HG02981 (cell line): ENCODE data around the gene NAA40.

Source experiments
- ATAC-seq: cut with Tn5 transposase; IDR thresholded peaks from one replicate; pipeline ENCODE4 v1.9.1; 2021; ENCODE audit warnings: mild to moderate bottlenecking, moderate library complexity; ENCODE audit not compliant: unreplicated experiment

The NAA40 gene

DNA sequence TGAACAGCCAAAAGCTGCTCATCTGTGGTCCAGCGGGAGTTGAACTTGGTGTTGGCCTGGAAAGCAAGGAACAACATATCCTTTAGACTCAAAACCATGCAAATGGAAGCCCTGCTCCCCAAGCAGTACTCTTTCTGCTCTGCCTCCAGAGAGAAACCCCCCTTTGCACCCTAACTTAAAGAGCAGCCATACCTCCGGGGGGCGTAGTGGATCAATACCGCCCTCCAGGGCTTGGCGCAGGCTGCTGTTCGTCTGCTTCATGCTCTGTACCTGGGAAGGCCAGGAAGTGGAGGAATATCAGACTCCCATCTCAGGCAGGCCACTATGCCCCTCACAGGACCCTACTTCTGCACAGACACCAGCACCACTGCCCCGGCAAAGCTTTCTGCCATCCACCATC, 26.1 kb upstream of the NAA40 start:
- no peak for ATAC-seq

DNA sequence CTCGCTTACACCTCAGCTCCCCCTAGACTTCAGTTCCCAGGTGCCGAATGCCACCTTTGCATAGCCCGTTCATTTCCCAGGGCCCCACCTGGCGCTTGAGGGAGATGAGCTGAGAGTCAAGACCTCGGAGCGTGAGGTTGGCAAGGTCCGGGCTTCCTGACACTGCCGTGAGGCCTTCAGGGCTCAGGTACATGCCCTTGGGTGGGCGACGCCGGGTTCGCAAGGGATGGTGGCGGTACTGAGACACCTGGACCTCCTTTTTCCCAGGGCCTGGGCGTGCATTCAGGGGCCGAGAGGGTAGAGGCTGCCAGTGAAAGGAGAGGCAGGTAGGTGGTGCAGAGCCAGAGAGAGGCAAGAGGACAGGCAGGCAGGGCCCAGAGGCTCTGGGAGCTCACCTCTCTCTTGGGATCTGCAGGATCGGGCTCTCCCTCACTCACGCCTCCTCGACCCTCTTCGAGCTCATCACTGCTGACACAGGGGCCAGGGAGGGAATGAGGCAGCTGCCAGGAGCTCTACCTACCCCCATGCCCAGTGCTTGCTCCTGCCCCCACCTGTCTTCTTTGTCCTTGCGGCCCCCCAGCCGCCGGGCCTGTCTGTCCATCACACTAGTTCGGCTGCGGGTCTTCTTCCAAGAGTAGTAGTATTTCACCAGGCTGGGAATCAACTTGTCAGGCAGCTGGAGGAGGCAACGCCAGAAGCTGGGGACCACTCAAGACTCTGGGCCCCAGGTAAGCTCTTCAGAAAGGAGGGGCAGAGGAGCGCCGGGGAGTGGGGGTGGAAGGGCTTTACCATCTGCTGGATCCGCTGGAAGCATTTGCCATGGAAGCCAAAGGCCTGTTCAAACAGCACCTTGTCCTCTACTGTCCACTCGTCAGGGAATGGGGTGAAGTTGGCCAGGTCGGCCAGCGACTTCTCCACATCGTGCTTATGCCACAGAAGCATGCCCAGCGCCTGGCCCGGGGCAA, 24.7 kb upstream of the NAA40 start:
- no peak for ATAC-seq

DNA sequence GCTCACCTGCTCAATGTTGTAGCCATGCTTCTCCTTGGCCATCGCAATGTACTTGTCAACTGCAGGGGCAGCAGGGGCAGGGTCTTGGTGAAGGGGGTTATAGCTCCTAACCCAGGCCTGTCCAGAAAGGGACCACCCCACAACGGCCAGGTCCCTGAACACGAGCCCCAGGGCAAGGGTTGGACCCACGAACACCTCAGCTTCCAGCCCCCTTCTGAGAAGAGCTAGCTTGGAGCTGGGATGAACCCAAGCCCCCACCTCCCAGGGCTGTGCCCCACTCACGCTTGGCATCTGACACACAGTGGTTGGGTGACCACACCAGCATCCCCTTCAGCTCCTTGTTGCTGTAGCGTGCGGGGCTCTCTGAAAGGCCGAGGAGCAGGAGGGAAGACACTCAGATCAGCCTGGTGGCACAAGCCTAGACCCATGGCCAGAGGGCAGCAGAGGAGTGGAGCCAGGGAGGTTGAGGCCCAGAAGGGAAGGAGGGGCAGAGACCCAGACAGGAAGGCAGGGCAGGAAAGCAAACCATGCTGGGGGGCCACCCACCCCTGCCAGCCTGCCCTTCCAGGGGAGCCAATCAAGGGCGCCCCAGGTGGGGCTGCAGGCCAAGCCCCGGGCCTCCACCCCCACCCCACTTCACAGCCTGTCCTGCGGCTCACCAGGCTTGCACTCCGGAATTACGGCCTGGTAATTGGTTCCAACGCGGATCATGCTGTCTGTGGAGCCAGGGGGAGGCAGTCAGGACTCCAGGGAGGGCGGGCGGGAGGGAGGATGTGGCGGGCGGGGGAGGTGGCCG, 23.7 kb upstream of the NAA40 start:
- no peak for ATAC-seq

DNA sequence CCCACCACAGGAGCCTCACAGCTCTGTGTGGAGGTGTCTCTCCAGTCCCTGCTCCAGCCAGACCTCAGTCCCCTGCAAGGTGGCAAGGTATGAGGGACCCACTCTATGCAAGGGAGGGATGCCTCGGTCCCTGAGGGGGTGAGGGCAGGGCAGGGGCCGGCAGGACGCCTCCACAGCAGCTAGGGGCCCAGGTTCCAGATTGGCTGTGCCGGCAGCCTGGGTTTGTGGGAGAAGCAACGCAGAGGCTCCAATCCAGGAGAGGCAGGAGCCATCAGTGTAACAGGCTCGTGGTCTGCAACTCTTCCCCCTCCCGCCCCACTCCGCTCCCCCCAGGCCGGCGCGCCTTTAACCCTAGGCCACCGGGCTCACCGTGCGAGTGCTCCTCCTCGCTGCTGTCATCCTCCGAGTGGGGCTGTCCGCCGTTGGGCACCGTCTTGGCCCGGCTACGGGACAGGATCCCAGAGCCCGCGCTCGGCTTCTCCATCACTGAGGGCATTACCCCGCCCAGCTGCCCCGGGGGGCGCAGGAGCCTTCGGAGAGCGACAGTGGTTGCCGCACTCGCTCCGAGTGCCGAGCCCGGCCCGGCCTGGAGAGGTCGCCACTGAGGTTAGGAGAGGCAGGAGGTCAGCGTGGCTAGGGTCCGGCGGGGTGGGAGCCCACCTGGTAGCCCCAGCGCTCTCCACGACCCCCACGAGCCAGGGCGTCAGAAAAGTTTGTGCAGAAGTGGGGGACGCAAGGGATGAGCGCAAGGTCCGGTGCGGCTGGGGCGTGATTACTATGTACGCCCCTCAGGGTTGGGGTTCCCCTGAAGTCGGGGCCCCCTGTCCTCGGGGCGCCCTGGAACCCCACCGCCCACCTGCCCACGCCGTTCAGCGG, 22.6 kb upstream of the NAA40 start:
- no peak for ATAC-seq

DNA sequence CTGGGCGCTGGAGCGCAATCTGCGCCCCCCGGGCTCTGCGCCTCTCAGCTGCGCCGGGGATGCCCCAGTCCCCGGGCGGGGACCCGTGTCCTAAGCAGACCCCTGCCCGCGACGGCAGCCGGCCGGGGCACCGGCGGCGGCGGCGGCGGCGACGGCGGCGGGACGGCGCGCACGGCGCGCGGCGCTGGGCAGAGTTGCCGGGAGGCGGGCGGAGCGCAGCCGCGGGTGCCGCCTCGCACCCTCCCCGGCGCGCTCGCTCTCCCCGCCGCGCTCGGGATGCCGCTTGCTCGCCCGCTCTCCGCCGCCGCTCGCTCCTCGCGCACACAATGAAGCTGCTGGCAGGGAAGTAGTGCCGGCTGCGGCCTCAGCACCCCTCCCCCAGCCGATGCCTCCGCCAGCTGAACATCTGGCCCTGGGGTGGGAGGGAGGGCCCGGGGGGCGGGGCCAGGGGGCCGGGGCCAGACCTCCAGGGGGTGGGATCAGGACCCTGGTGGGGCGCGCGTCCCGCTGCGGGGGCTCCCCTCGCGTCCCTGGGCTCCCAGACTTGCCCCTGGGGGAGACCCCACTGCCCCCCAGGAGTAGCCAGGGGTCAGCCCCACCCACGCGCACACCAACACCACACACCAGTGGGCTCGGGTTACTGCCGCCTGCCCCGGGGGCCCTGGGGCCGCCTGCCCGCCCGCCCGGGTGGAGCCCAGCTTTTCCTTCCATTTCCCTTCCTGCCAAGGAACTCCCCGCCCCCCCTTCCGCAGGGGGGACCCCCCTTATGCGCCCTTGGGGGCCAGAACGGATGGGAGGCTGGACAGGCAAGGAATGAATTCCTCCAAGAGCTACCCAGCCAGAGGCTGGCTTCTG, 21.7 kb upstream of the NAA40 start, which contains the start of gene RCOR2:
TSS of gene RCOR2 (minus strand) at position 328 of the 855 bp plus-strand sequence. CDS start 708 bp downstream, outside the sequence.
- no peak for ATAC-seq

DNA sequence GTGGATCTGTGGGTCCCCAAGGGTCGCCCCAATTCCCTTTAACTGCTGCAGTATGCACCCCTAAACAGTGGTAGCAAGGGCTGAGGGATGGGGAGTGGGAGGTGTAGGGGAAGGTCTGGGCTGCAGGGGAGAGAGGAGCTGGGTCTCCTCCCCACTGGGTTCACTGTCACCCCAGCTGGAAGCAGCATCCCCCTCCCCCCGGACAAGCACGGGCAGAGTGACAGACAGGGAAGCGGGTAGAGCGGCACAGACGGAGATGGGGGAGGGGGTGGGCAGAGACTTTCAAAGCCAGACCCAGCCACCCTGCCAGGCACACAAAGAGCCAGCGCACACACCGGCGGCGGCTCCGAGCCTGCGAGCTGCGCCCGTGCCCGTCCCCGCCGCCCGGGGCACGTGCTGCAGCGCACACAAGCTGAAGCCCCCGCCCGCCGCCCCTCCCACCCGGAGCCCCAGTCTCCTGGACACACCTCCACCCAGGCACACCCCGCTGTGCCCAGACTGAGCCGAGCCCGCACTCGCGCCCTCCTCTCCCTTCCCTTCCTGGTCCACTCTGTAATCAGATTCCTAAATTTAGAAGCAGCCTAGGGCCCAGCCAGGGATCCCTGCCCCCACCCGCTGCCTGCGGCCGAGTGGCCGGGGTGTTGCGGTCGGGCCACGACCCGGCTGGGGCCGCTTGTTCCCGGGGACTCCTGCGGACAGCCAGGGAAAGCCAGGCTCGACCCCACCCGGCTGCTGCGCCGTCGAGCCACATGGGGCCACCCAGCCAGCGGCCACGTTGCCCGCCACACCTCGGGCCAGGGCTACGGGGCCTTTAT, 20.9 kb upstream of the NAA40 start:
- ATAC-seq: no peak

DNA sequence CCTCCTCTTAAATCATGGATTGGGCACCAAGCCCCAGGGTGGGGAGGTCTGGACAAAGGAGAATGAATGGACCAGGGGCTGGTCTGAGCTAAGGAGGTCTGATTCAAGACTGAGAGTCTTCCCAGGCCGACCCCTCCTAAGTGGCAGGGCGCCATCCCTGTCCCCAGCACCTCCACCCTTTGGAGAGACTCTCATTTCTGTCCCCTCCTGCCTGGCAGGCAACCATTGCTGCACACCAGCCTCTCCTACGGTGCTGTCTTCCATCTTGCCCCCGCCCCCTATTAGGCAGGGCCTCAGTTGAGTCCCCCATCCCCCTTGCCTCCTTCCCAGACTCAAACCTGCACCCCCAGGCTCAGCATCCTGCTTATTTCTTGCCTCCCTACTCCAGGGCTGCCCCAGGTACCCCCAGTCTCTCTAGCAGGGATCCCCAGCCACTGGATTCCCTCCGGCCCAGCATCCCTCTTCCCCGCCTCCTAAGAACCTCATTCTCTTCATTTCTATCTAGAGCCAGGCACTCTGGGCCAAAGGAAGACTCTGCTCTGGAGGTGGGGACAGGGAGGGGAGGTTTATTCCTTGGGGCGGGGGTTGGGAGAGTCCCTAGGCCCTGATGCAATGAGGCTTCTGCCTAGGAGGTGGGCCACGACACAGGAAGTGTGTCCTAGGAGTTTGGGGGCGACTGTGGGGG, 20.2 kb upstream of the NAA40 start:
- ATAC-seq: no peak

DNA sequence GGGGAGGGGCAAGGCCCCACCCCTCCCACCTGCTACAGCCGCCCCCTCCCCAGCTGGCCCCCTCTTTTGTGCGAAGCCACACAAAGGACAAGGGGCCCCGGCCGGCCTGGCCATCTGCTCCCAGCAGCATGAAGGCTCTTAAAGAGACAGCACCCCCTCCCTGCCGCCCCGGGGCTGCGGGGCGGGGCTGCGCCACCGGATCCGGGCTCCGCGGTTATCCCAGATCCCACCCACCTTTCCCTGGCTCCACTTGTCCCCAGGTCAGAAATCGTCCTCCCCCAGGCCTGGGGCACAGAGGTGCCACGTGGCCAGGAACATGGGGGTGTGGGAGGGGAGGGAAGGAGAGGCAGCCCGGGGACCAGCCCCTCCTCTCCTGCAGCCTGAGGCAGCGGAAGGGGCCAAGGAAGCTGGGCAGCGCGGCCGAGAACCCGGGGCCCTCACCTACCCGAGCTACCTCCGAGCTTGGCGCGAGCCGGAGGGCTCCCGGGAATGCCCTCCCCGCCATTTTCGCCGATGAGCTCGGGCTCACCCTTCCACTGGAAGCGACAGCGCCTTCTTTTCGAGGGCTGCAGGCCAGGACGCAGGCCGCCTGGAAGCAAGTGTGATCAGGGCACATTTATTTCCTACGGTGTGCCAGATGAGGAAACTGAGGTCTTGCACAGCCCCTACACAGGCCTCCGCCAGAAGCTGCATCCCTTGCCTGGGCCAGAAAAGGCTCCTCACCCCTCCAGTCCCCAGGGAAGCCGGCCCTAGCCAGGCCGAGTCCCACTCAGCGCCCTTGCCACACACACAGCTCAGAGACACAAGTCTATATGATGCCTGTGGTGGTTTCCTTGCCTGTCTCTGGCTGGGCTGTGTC, 19.3 kb upstream of the NAA40 start:
- ATAC-seq: no peak

DNA sequence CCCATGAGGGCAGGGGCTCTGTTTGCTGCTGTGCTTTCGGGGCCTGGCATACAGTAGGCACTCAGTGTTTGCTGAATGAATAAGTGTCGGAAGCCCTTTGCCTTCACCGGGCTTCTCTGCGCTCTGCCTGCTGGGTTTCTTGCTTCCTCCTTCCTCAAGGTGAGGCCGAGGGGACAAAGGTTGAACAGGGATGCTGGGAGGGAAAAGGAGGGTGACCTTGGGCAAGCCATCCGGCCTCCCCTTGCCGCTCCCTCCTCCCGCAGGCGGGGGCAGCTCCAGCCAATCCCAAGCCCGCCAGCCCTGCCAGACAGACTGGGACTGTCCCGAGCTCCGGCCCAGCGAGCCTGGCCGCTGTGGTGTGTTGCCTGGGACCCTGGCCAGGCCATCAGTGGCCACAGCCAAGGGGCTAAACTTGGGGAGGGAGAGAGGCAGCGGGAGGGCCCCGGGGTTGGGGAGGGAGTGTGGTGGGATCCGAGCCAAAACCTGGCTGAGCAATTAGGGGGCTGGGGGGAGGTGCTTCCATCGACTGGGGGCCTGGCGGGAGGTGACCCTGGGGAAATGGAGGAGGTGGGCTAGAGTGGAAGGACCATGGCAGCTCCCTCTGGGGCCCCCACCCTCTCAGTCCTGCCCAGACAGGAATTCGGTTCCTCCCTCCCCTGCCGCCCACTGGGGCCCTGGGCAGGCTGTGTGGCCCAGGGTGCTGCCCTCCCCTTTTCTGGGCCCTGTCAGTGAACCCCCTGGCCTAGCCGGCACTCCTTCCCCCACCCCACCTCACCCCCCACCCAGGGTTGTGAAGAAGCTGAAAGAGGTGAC, 18.5 kb upstream of the NAA40 start:
- ATAC-seq: no peak

DNA sequence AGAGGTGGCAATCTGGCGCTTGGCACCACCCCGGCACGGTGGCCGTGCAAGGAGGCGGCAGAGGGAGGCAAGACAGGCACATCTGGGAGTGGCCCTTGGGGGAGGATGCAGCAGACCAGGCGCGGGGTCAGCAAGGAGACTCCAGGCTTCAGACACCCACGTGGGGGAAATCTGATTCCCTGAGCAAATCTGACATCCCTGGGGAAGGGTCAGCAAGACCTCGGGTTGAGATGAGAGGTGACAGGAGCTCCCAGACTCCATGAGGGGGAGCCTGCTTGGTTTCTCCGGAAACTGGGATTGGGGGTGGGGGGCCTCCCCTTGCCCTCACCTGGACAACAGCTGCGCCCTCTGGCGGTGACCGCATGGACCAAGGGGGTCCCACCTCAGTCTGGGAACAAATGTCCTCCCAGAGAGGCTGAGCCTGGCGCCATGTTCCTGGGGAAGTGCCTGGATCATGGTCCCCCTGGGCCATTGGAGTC, 17.8 kb upstream of the NAA40 start:
- ATAC-seq: no peak

DNA sequence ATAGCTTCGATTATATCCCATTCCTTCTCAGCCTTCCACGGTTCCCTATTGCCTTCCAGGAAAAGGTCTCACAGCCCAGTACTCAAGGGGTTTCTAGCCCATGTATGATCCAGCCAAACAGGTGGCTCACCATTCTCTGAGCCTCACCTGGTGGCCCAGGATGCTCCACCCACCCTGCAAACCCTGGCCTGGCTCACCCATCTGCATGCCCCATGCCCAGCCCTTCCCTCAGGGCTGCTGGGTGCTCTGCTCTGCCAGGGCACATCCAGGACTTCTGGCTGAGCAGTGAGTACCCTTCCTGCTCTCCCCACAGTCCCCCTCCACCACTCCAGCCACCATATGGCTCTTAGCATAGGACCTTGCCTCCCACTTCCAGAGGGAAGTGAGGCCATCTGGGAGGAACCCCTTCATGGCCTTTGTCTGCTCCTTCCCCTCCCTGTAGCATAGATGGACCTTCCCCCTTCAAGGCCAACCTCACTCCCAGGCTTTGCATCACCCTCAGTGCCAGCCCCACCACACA, 16.1 kb upstream of the NAA40 start:
- no peak for ATAC-seq

DNA sequence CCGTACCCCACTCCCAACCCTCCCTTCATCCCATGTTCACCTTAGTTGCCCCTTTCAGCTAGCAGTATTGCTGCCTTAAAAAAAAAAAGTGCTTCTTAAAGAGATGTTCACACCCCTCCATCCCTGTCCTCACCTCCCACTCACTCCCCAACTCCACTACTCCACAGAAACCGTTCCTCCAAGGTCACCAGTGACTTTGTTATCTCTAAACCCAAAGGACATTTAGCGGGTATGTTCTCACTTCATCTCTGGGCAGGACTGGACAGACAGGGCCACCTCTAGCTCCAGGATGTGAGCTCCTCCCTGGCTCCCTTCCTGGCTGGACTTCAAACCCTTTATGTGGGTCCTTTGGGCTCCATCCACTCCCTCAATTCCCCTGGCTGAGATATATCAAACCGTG, 15.5 kb upstream of the NAA40 start:
- ATAC-seq: no peak

DNA sequence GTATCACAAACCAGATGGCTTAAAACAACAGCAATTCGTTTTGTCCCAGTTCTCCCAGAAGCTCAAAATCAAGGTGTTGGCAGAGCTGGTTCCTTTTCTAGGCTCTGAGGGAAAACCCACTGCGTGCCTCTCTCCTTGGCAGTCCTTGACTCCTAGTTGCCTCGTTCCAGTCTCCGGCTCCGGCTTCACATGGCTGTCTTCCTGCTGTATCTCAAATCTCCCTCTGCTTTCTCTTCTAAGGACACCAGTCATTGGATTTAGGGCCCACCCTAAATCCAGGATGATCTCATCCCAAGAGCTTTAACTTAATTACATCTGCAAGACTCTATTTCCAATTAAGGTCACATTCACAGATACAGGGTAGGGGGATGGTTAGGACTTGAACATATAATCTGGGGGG, 9.2 kb upstream of the NAA40 start:
- no peak for ATAC-seq

DNA sequence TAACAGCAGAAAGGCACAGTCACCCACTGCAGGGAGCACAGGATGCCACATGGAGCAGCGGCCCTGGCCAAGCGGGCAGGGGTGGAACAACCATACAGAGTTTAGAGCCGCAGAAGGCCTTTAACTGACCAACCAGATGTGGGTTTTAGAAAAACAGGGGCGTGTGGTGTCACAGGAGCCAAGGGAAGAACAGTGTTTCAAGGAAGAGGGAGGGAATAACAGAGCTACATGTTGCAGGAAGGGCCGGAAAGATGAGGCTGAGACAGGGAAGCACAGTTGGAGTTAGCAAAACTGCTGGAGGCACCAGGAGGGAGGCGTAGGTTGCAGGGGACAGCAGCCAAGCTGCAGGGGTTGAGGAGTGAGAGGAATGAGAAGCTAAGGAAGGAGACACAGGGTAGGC, 7.8 kb upstream of the NAA40 start:
- ATAC-seq: no peak

DNA sequence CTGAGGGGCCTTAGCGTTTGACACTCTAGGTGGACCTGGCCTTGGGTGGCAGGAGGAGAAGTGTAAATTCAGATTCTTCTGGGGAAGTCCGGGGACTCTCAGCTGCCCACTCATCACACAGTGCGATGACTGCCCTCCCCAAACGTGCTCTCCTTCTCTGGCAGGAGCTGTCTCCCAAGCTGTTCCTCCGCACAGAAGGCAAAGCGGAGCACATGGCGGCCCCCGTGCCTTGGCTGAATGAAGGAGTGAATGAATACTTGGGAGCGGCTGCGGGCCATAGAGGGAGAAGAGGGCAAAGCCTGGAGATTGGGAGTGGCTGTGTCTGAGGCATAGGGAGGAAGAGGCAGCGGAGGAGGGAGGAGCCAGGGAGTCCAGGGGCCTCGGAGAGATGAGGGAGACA, 6.9 kb upstream of the NAA40 start:
- no peak for ATAC-seq

DNA sequence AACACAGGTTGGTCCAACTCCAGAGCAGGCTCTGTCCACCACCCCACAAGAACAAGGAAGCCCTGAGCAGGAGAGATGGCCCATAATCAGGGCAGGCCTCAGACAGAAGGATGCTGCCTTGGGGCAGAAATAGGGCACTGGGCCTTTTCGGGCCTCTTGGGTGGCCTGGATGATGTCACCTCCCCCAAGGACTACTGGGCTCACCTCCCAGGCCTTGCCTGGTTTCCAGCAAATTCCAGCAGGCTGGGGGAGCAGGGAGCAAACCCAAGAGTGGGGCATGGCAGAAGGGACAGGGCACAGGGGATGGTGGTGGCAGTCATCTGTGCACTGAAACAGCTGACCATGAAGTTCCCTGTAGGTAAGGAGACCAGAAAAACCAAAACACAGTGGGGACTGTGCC, 5.3 kb upstream of the NAA40 start:
- ATAC-seq: no peak
